Activated naive CD4-positive, alpha-beta T cell (primary cell): Measurements from ENCODE around the gene DRC7.
A peak's percentile ranks its signal among the peaks of the same experiment; 100 is the strongest.
"Not testable (repeated sequence)": the region's sequence is repeated elsewhere in the genome, so short reads cannot be mapped to it uniquely, and the experiment has no call there.

Experiments
- DNase-seq, 4 experiments: peaks; one replicate each; lab custom pipeline; 2025; lab: John Stamatoyannopoulos, UW

DRC7 gene

DNA sequence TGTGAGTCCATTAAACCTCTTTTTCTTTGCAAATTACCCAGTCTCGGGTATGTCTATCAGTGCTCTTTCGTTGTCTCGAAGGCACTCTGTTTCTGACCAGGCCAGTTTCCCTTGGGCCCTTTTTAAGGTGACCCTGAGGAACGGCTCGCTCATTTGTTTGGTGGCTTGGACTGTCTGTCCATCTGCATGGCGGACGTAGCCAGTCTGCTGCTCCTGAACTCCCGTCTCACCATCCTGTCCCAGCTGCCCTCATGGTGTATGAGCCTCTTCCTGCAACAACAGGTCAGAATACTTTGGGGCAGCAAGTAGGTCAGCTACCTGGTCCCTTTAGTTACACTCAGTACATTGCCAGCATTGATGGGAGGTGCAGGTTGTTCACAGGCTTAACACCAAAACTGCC lies 19.0 kb downstream of the DRC7 start:
- DNase-seq: no peak

- no peak for DNase-seq
Observed at GRCh38 chr16:57714047-57714446, 19.4 kb downstream of the DRC7 start.

DNA sequence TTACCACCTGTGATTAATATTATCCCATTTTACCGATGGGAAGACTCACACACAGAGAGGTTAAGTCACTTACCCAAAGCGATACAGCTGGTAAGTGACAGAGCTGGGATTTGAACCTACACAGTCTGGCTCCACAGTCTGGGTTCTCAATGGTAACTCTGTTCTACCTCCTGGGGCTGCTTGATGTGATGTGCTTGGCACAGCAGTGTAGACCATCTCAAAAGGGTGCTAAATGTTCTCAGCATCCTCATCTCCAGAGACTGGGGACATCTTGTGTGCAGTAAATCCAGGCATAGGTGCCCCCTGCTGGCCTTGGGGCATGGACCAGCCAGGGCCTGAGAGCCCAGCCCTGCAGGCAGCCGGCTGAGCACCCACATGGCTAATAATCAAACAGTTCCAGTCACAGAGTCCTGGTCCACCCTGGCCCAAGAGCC lies 25.6 kb downstream of the DRC7 start:
- peak in 1 of 4 experiments; percentile 15 for DNase-seq

DNA sequence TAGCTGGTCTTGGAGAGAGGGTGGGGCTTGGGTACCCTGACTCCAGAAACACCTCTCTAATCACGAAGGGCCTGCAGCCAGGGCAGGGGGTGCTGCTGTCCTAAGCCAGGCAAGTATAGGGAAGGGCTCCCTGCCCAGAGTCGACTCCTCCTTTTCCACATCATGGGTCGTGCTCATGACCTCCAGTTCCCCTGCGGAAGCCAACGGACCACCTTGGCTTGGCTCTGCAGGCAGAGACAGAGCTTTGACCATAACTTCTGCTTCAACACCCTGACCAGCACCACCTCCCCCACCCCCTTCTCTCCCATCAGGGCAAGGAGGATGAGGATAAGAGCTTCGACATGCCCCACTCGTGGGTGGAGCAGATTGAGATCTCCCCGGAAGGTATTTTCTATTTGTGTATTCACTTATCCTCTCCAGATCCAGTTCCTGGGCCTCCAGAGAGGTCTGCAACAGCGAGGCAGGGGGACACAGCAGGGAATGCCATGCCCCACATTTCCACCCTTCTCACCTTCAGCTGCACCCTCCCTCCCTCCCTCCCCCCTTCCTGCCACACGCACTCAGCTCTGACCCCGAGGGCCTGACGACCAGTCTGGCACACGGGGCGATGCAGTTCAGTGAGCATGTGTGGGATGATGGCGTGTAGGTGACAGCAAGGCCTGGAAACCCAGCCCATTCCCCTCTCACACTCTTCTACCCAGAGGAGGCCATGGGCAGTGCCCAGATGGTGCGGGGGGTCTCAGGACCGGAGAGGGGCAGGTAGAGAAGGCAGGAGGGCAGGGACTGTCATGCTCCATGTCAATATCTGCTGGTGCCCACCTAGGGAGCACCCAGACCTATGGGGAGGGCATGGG lies 27.0 kb downstream of the DRC7 start:
- no peak for DNase-seq

GRCh38 chr16:57722210-57722499 lies 27.5 kb downstream of the DRC7 start:
- no peak for DNase-seq

DNA sequence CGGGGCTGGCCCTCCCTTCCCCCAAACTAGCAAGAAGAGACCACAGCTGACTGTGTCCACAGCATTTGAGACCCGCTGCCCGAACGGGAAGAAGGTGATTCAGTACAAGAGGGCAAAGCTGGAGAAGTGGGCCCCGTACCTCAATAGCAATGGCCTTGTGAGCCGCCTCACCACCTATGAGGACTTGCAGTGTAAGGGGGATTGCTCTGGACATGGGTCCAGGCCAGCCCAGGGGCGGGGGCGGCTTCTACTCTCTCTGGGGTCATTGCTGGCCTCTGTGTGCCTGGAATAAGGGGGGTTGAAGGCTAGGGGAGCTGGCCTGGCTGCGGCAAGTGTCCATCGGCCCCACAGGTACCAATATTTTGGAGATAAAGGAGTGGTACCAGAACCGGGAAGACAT lies 28.0 kb downstream of the DRC7 start:
- DNase-seq: no peak

GRCh38 chr16:57723170-57723569 lies 28.6 kb downstream of the DRC7 start:
- DNase-seq: no peak

DNA sequence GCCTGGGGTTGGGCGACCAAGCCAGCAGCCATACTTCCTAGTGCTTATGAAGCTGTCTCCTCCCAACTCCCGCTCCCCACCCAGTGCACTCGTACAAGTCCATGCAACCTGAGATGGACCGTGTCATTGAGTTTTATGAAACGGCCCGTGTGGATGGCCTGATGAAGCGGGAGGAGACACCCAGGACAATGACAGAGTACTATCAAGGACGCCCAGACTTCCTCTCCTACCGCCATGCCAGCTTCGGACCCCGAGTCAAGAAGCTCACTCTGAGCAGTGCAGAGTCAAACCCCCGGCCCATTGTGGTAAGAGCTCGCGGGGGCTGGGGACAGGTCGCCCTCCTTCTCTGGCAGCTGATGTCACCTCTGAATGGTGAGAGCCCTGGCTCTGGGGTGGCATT lies 29.9 kb downstream of the DRC7 start:
- no peak for DNase-seq

DNA sequence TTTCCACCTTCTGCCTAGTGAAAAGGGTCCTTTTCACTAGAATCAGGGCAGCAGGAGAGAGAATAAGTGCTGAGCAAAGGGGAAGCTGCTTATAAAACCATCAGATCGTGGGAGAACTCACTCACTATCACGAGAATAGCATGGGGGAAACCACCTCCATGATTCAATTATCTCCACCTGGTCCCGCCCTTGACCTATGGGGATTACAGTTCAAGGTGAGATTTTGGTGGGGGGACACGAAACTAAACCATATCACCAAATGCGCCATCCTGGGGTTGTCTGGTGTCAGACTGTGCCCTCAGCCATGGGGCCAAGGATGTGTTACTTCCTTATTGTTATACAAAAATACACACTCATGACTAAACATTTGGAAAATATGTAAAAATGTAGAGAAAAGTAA lies 30.5 kb downstream of the DRC7 start:
- no peak for DNase-seq

DNA sequence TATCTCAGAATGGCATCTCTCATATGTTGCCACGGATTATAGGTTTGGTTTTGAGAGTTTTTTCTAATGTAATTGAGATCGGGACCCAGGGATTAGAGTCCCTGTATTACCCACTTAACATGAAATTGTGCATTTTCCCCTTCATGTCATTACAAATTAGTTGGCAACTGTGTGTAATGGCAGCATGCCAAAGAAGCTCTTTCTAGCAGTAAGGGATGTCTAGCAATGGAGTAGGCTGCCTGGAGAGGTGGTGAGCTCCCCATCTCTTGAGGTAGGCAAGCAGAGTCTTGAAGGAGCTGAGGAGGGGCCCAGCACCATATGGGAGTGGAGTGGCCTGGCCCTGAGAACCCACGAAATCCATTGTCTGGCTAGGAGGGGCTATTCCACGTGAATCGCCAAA lies 30.9 kb downstream of the DRC7 start:
- no peak for DNase-seq

- DNase-seq: no peak
Observed at GRCh38 chr16:57725976-57726375, 31.4 kb downstream of the DRC7 start.

DNA sequence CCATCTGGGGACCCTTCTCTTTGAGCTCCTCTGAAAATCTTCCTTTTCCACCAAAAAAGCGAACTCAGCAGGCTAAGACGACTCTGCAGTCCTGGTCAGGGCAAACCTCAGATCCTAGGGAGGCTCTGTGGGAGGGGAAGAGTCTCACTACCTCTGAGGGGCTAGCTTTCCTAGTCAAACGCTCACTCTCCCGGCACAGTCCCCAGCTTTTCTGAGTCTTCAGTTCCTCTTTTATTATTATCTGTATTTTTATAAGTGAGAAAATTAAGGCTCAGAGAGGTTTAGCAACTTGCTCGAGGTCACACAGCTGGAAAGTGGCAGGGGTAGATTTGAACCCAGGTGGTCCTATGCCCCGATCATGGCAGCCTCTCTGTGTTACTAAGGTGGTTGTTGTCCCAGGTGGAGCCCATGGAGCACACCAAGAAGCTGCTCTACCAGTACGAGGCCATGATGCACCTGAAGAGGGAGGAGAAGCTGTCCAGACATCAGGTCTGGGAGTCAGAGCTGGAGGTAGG lies 31.9 kb downstream of the DRC7 start:
- DNase-seq: no peak

- no peak for DNase-seq
Observed at GRCh38 chr16:57727610-57728009, 33.0 kb downstream of the DRC7 start.

DNA sequence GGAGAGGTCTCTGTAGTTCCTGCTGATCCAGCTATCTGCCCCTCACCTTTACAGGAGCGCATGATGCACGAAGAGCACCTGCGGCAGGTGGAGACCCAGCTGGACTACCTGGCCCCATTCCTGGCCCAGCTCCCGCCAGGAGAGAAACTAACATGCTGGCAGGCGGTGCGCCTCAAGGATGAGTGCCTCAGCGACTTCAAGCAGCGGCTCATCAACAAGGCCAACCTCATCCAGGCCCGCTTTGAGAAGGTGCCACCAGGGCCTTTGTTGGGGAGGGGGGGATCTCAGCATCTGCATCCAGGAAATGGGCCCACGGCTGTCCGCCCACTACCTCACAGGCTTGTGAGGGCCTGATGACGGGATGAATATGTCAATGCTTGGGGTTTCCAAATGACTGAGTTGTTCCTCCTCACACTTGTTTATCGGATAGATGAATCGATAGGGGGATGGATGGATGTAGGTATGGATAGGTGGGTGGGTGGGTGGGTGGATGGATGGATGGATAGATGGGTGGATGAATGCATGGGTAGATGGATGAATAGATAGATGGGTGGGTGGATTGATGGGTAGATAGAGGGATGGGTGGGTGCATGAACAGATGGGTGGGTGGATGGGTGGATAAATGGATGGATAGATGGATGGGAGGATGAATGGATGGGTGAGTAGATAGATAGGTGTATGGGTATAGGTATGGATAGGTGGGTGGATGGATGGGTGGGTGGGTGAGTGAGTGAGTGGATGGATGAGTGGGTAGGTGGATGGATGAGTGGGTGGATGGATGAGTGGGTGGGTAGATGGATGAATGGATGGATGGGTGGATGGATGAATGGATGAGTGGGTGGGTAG lies 34.0 kb downstream of the DRC7 start:
- DNase-seq: no peak

GRCh38 chr16:57729182-57729484 lies 34.5 kb downstream of the DRC7 start:
- DNase-seq: no peak

DNA sequence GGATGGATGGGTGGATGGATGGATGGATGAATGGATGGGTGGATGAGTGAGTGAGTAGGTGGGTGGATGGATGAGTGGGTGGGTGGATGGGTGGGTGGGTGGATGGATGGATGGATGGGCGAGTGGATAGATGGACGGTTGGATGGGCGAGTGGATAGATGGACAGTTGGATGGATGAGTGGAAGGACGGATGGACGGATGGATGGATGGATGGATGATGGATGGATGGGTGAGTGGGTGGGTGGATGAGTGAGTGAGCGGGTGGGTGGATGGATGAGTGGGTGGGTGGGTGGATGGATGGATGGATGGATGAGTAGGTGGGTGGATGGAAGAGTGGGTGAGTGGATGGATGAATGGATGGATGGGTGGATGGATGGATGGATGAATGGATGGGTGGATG lies 35.2 kb downstream of the DRC7 start:
- DNase-seq: not testable (repeated sequence)

DNA sequence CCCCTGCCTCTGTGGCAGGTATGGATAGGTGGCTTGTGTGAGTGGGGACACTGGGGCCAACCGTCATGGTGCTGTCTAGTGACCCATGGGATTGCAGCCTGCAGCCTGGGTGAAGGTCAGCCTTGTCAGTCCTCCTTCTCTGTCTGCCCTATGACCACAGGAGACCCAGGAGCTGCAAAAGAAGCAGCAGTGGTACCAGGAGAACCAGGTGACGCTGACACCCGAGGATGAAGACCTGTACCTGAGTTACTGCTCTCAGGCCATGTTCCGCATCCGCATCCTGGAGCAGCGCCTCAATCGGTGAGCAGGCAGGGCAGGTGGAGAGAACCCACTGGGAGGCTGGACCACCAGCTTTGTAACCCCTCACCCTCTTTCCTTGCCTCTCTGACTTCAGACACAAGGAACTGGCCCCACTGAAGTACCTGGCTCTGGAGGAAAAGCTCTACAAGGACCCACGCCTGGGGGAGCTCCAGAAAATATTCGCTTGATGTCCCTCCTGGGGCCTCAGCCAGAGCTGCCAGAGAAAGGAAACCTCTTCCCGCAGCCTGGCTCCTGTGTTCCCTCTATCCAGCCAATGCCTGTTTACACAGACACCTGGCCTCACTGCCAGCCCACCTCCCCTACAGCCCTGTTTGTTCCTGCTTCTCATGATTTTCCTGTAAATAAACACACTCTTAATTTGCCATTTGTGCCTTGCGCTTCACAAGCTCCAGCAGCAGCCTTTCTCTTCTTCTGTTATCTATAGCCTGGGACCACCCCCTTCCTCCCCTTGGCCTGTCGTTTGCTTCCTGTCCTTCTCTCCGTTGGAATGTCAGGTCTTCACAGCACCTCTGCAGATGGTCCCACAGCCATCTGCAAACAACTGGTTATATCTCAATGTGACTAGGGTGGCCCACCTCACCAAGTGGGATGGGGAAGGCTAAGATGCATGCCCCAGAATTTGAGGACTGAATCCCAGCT lies 36.4 kb downstream of the DRC7 start:
- DNase-seq: no peak

DNA sequence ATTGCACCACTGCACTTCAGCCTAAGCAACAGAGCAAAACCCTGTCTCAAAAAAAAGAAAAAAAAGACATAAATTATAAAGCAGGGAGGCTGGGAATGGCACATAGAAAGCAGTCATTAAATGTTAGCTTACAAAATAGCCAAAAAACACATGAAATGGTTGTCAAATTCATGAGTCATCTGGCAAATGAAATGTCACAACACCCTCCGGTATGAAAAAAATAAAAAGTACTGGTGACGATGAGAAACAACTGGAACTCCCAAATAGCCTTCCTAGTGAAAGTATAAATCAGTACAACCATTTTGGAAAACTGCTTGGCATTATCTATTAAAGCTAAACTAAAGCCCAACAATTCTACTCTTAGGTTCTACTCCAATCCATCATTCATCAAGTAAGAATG lies 37.4 kb downstream of the DRC7 start:
- no peak for DNase-seq

DNA sequence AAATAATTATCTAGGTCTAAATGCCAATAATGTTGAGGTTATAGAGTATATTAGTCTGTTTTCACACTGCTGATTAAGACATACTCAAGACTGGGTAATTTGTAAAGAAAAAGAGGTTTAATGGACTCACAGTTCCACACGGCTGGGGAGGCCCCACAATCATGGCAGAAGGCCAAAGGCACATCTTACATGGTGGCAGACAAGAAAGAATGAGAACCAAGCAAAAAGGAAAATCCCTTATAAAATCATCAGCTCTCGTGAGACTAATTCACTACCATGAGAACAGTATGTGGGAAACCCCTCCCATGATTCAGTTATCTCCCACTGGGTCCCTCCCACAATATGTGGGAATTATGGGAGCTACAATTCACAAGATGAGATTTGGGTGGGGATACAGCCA lies 38.1 kb downstream of the DRC7 start:
- no peak for DNase-seq

GRCh38 chr16:57734308-57734924 lies 39.8 kb downstream of the DRC7 start:
- DNase-seq: no peak

DNA sequence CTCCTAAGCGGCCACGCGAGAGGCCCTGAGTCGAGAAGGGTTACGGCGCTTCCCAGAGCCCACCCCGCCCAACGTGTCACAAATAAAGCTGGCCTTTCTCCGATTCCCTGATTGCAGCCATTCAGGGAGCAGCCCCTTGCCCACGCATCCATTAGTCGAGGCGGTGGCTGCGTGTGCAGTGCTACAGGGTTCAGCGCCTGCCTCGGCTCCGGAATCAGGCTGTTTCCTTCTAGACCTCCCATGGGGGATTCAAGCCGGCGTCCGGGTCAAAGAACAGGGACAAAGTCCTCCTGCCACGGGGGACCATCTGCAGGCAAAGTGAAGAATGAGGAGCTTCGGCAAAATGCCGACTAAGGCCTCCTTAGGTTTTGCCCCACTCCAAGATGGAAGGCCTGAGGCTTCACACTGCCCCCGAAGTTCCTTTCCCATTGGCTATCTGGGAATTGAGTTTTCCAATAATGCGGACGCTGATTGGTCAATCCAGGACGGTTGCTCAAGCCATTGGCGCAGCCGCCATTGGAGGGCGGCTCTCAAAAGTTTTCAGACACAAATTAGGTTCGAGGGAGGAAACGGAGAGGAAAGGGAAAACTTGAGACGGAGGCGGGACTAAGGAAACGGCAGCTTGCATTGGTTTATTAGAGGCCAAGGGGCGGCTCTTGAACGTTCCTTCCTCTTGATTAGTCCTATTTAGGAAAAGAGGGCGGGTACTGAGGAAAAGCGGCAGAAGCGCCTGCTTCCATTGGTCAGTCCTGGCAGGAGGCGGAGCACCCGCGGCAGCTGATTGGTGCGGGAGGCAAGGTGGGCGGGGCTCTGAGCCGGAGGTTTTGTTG lies 40.5 kb downstream of the DRC7 start:
- peak; percentile 91 to 95 (median 91) for DNase-seq
